ENCODE results near the gene RCBTB1. TPM values are rescaled to one million over a fixed set of nuclear protein-coding genes. Genes with fewer than 3 reads are reported as not detected.

Gene RCBTB1
- polyA plus RNA-seq, 1 donor (not counting 4 experiments of a cell fraction or from before 2014, with no cell fraction given), result 26.9 TPM

DNA sequence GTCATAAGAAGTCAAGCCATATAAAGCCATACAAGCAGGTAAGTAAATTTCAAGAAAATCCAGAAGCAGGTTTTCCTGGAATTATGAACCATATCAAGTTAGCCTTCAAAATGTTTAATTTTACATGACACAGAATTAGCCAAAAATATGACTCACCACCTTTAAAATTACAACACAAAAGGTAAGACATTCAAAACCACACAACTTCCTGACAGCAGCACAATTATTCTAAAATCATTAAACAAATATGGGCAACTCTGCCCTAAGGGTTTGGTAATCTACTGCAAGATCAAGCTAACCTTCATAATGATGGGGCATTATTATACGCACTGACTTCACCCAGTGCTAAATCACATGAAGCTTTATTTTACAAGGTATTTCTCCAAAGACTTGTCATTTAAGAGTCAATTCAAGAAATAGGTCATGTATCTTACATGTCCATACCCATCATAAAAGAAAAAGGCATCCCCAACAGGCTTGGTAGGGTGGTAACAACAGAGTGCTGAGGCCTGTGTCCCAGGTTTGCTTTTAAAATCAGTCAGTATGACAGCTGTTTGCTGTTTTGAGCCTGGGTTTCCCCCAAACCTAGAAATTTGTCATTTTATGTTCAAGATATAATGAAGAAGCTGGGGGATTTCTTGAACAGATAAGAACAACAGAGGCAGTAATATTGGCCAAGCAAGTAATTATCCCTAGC is 15.2 kb downstream of the RCBTB1 start:
- TF ChIP-seq, protein P1, sequence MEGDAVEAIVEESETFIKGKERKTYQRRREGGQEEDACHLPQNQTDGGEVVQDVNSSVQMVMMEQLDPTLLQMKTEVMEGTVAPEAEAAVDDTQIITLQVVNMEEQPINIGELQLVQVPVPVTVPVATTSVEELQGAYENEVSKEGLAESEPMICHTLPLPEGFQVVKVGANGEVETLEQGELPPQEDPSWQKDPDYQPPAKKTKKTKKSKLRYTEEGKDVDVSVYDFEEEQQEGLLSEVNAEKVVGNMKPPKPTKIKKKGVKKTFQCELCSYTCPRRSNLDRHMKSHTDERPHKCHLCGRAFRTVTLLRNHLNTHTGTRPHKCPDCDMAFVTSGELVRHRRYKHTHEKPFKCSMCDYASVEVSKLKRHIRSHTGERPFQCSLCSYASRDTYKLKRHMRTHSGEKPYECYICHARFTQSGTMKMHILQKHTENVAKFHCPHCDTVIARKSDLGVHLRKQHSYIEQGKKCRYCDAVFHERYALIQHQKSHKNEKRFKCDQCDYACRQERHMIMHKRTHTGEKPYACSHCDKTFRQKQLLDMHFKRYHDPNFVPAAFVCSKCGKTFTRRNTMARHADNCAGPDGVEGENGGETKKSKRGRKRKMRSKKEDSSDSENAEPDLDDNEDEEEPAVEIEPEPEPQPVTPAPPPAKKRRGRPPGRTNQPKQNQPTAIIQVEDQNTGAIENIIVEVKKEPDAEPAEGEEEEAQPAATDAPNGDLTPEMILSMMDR (optimal IDR thresholded peaks at IDR 0.05 in 1 of 3, IDR thresholded peaks at IDR 0.05 in 1 of 3, conservative IDR thresholded peaks at IDR 0.05 in 1 of 3; ENCODE audit: extremely low read depth in 1 of 3, insufficient read depth in 2 of 3, low read length in 3 of 3), result no peak
- TF ChIP-seq EZH2 (IDR thresholded peaks at IDR 0.05; ENCODE audit: low read length), result no peak
- DNase-seq (ENCODE audit: low read depth, low spot score), result no peak
- Histone ChIP-seq H3K4me3 (ENCODE audit: control insufficient read depth in 2 of 3, extremely low read depth in 1 of 3, insufficient read depth in 2 of 3, low read depth in 1 of 3, low read length in 3 of 3) (peak overlapping the region in 2 of 3 experiments; percentile 26 to 29), H3K9me3 (ENCODE audit: control insufficient read depth, low read depth, low read length) (no peaks in the 10 kb centered on the region), H3K27me3 (ENCODE audit: control insufficient read depth, extremely low read depth, insufficient read depth, low read length) (no peaks in the 10 kb centered on the region), H3K4me2 (ENCODE audit: control insufficient read depth, extremely low read depth, insufficient read depth, low read depth, low read length) (peak overlapping the region; percentile 76), H2AFZ (ENCODE audit: control insufficient read depth, low read length) (no peak overlapping the region), H3K4me1 (ENCODE audit: control insufficient read depth, extremely low read depth, insufficient read depth, low read length) (peaks cover 25% of the 10 kb centered on the region), H3K9ac (ENCODE audit: control insufficient read depth, extremely low read depth, insufficient read depth, low read length) (no peak overlapping the region), H3K27ac (ENCODE audit: control insufficient read depth, insufficient read depth, low read length) (peak overlapping the region; percentile 76), H4K20me1 (ENCODE audit: control insufficient read depth, extremely low read depth, insufficient read depth, low read length) (no peaks in the 10 kb centered on the region), H3K36me3 (ENCODE audit: control insufficient read depth in 2 of 2, extremely low read depth in 1 of 2, insufficient read depth in 2 of 2, low read length in 2 of 2) (no peaks in the 10 kb centered on the region), H3K79me2 (ENCODE audit: control insufficient read depth, insufficient read depth, low read length) (peaks cover 13% of the 10 kb centered on the region), H3K9me1 (ENCODE audit: control insufficient read depth, extremely low read depth, insufficient read depth, low read length) (no peaks in the 10 kb centered on the region)
- FAIRE-seq, result peak; percentile 62
- dilution Hi-C loops (cut with MboI; ENCODE audit: extremely low pct_ligation_motif_present, low sequenced_read_pairs), result no loop called here

DNA sequence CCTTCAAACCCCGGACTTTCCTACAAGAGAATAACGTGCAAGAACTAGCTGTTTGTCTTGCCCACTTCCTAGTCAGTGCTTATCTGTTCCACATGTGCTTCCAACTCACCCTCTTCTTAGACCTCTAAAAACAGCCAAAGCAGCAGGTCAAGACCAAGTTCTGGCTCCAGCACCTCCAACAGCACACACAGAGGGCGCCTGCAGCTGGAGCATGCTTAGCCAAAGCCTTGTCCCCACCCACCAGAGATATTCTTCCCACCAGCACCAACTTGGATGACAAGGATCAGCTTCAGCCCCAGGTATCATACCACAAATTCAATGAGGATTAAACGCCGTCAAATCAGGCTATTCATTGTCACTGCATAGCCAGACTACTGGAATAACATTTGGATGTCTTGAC is 17.9 kb downstream of the RCBTB1 start:
- TF ChIP-seq, protein P1 (optimal IDR thresholded peaks at IDR 0.05 in 1 of 3, IDR thresholded peaks at IDR 0.05 in 1 of 3, conservative IDR thresholded peaks at IDR 0.05 in 1 of 3; ENCODE audit: extremely low read depth in 1 of 3, insufficient read depth in 2 of 3, low read length in 3 of 3), result no peak
- TF ChIP-seq EZH2 (IDR thresholded peaks at IDR 0.05; ENCODE audit: low read length), result no peak
- Histone ChIP-seq H3K36me3 (ENCODE audit: control insufficient read depth in 2 of 2, extremely low read depth in 1 of 2, insufficient read depth in 2 of 2, low read length in 2 of 2) (peaks cover 0 to 2% of the 10 kb centered on the region in 2 experiments), H3K9ac (ENCODE audit: control insufficient read depth, extremely low read depth, insufficient read depth, low read length) (no peak overlapping the region), H4K20me1 (ENCODE audit: control insufficient read depth, extremely low read depth, insufficient read depth, low read length) (no peaks in the 10 kb centered on the region), H3K9me3 (ENCODE audit: control insufficient read depth, low read depth, low read length) (no peaks in the 10 kb centered on the region), H3K4me1 (ENCODE audit: control insufficient read depth, extremely low read depth, insufficient read depth, low read length) (peaks cover 25% of the 10 kb centered on the region), H3K9me1 (ENCODE audit: control insufficient read depth, extremely low read depth, insufficient read depth, low read length) (no peaks in the 10 kb centered on the region), H3K27ac (ENCODE audit: control insufficient read depth, insufficient read depth, low read length) (no peak overlapping the region), H3K4me3 (ENCODE audit: control insufficient read depth in 2 of 3, extremely low read depth in 1 of 3, insufficient read depth in 2 of 3, low read depth in 1 of 3, low read length in 3 of 3) (no peak overlapping the region), H3K4me2 (ENCODE audit: control insufficient read depth, extremely low read depth, insufficient read depth, low read depth, low read length) (no peak overlapping the region), H3K27me3 (ENCODE audit: control insufficient read depth, extremely low read depth, insufficient read depth, low read length) (no peaks in the 10 kb centered on the region), H2AFZ (ENCODE audit: control insufficient read depth, low read length) (no peak overlapping the region), H3K79me2 (ENCODE audit: control insufficient read depth, insufficient read depth, low read length) (peaks cover 7% of the 10 kb centered on the region)
- DNase-seq (ENCODE audit: low read depth, low spot score) (no peak), FAIRE-seq (no peak)
- dilution Hi-C loops (cut with MboI; ENCODE audit: extremely low pct_ligation_motif_present, low sequenced_read_pairs), result no loop called here

All from keratinocyte (primary cell).